Chondrocyte (in vitro differentiated cells): ENCODE measurements around the gene TANGO2. TPM values are rescaled to one million over a fixed set of nuclear protein-coding genes. Genes with fewer than 3 reads are reported as not detected.
"Not testable (repeated sequence)": the region's sequence is repeated elsewhere in the genome, so short reads cannot be mapped to it uniquely, and the experiment has no call there.

ENCODE experiments used
- DNase-seq: peaks from one replicate; pipeline ENCODE4 v3.0.0; 2021; ENCODE audit warnings: mixed read lengths, low spot score
- H3K27ac Mint-ChIP-seq: one replicate; pipeline ENCODE4 v1.8.0; 2021; ENCODE audit warnings: mild to moderate bottlenecking, moderate library complexity, mixed read lengths; ENCODE audit not compliant: unreplicated experiment
- H3K27me3 Mint-ChIP-seq: 2 replicates; pipeline ENCODE4 v1.8.0; 2021; ENCODE audit warnings: low read depth, mixed read lengths
- H3K36me3 Mint-ChIP-seq: 2 replicates; pipeline ENCODE4 v1.8.0; 2021; ENCODE audit warnings: low read depth, mixed read lengths
- H3K4me1 Mint-ChIP-seq: 2 replicates; pipeline ENCODE4 v1.8.0; 2021; ENCODE audit warnings: low read depth, mild to moderate bottlenecking, mixed read lengths
- H3K4me3 Mint-ChIP-seq: one replicate; pipeline ENCODE4 v1.8.0; 2021; ENCODE audit warnings: mild to moderate bottlenecking, moderate library complexity, mixed read lengths; ENCODE audit not compliant: unreplicated experiment
- H3K9me3 Mint-ChIP-seq: 2 replicates; pipeline ENCODE4 v1.8.0; 2021; ENCODE audit warnings: low read depth, mixed read lengths
- total RNA-seq: library from RNA; stranded (reverse); gene quantifications from 3 replicates; pipeline ENCODE4 v1.2.1, GENCODE V29; 2021
- TF ChIP-seq, protein P1 (sequence below): fragments of 200-600 bp; sonication (generic); IDR thresholded peaks from 2 replicates; pipeline ENCODE4 v1.5.0; 2021; ENCODE audit warnings: antibody characterized with exemption, mild to moderate bottlenecking, moderate library complexity

Gene TANGO2
- total RNA-seq, 1 donor from 2014 or later: 30.1 TPM

DNA sequence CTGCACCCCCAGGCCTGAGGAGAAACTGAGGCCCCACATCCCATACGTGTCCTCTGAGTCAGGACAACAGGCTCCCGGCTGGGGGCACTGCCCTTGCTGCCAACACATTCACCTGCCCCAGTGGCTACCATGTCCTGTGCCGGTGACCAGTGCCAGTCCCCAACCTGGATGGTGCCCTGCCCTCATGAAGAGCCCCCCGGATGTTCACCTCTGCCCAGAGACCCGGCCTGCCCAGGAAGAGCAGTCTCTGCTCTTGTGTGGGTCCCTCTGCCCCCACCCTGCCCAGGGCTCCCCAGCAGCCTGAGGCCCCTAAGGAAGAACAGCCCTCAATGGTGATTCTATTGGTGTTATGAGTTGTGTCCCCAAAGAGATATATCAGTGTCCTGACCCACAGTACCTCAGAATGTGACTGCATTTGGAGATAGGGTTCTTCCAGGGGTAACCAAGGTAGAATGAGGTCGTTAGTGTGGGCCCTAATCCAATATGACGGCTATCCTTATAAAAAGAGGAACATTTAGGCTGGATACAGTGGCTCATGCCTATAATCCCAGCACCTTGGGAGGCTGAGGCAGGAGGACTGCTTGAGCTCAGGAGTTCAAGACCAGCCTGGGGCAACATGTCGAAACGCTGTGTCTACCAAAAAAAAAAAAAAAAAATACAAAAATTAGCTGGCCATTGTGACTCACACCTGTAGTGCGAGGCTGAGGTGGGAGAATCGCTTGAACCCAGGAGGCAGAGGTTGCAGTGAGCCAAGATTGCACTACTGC, 45.9 kb downstream of the TANGO2 start:
- Mint-ChIP-seq H3K4me3 (no peak overlapping the region), H3K27me3 (no peaks in the 10 kb centered on the region), H3K9me3 (no peaks in the 10 kb centered on the region), H3K4me1 (no peaks in the 10 kb centered on the region), H3K27ac (no peak overlapping the region), H3K36me3 (peaks cover 11% of the 10 kb centered on the region)
- no peak for DNase-seq
- TF ChIP-seq, protein P1, sequence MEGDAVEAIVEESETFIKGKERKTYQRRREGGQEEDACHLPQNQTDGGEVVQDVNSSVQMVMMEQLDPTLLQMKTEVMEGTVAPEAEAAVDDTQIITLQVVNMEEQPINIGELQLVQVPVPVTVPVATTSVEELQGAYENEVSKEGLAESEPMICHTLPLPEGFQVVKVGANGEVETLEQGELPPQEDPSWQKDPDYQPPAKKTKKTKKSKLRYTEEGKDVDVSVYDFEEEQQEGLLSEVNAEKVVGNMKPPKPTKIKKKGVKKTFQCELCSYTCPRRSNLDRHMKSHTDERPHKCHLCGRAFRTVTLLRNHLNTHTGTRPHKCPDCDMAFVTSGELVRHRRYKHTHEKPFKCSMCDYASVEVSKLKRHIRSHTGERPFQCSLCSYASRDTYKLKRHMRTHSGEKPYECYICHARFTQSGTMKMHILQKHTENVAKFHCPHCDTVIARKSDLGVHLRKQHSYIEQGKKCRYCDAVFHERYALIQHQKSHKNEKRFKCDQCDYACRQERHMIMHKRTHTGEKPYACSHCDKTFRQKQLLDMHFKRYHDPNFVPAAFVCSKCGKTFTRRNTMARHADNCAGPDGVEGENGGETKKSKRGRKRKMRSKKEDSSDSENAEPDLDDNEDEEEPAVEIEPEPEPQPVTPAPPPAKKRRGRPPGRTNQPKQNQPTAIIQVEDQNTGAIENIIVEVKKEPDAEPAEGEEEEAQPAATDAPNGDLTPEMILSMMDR: no peak

DNA sequence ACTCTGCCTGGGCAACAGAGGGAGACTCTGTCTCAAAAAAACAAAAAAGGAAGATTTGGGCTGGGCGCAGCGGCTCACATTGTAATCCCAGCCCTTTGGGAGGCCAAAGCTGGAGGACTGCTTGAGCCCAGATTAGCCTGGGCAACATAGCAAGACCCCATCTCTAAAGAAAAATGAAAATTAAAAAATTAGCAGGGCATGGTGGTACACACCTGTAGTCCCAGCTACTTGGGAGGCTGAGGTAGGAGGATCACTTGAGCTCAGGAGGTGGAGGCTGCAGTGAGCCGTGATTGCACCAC, 46.4 kb downstream of the TANGO2 start:
- peaks cover 11% of the 10 kb centered on the region for H3K36me3 Mint-ChIP-seq
- not testable (repeated sequence) for H3K27ac Mint-ChIP-seq, DNase-seq, H3K4me3 Mint-ChIP-seq, H3K4me1 Mint-ChIP-seq, H3K27me3 Mint-ChIP-seq, H3K9me3 Mint-ChIP-seq

DNA sequence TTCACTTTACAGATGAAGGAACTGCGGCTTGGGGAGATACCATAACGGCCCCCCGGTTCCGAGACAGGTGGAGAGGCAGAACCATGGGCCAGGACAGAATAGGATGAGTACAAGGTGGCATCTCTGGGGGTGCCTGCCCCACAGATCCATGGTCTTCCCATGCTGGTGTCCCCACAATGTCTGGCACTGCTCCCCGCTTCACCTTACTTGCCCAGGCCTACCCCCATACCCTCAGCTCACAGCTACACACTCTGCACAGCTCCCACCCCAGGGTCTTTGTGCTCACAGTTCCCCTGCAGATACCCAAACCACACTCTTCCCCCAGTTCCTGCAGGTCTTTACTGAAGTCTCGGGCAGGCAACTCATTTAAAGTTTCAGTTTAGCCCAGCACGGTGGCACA, 47.7 kb downstream of the TANGO2 start:
- H3K4me3 Mint-ChIP-seq: no peak overlapping the region
- no peaks in the 10 kb centered on the region for H3K9me3 Mint-ChIP-seq
- no peak for DNase-seq
- H3K4me1 Mint-ChIP-seq: no peaks in the 10 kb centered on the region
- H3K27ac Mint-ChIP-seq: no peak overlapping the region
- no peaks in the 10 kb centered on the region for H3K27me3 Mint-ChIP-seq
- TF ChIP-seq, protein P1: no peak
- H3K36me3 Mint-ChIP-seq: peaks cover 6% of the 10 kb centered on the region

DNA sequence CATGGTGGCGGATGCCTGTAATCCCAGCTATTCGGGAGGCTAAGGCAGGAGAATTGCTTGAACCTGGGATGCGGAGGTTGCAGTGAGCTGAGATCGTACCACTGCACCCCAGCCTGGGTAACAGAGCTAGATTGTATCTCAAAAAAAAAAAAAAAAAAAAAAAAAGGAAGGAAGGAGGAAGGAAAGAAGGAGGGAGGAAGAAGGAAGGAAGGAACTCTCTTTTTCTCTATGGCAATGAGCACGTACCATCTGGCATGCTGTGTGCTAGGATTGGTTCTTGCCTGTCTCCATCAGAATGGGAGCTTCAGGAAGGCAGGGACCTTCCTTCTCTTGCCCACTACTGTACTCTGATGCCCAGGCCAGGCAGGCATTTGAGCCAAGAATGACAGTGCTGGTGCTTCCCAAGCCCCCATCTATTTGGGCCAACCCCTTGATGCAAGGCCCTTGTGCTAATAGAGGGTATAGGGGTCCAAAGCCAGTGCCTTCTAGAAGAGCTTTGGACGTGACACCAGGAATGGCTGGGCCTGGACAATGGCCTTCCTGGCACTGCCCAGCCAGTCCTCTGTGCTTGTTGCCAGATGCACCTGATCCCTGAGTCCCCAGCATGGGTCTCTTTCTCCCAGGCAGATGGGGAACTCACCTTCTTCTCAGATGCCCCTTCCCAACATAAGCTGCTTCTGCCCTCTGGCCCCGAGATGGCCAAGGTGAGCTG, 48.6 kb downstream of the TANGO2 start:
- H3K4me1 Mint-ChIP-seq: no peaks in the 10 kb centered on the region
- no peak overlapping the region for H3K4me3 Mint-ChIP-seq
- DNase-seq: no peak
- H3K9me3 Mint-ChIP-seq: no peaks in the 10 kb centered on the region
- H3K27me3 Mint-ChIP-seq: no peaks in the 10 kb centered on the region
- TF ChIP-seq, protein P1: no peak
- H3K27ac Mint-ChIP-seq: no peak overlapping the region
- H3K36me3 Mint-ChIP-seq: peaks cover 3% of the 10 kb centered on the region

DNA sequence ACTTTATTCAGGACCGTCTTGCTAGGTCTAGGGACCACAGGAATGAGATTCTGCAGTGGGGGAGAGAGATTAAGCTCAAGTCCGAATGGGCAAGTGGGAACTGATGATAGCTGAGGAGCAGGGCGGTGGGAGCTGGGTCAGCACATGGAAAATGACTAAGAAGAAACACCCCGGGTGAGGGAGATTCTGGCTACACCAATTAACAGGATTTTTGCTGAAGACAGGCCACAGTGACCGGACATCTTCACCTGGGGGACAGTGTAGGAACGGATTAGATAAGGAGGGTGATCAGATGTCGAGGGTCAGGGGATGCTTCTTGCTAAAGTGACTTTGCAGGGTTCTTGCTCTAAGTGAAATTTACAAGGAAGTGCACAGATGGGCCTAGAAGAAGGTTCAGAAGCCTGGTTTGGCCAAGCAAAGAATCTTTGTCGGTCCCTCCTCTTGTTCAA, 50.6 kb downstream of the TANGO2 start:
- TF ChIP-seq, protein P1: no peak
- Mint-ChIP-seq H3K36me3 (no peaks in the 10 kb centered on the region), H3K4me1 (no peaks in the 10 kb centered on the region), H3K4me3 (no peak overlapping the region), H3K9me3 (no peaks in the 10 kb centered on the region), H3K27ac (no peak overlapping the region), H3K27me3 (no peaks in the 10 kb centered on the region)
- no peak for DNase-seq
